Activated CD4-positive, alpha-beta T cell treated with anti-CD3 and anti-CD28 coated beads for 4 hours (primary cell): Measurements from ENCODE around the gene UBE2J2.

Experiments
- DNase-seq, 2 donors: peaks; one replicate each; pipeline ENCODE4 v3.0.0-alpha.2; 2020

Gene UBE2J2

DNA sequence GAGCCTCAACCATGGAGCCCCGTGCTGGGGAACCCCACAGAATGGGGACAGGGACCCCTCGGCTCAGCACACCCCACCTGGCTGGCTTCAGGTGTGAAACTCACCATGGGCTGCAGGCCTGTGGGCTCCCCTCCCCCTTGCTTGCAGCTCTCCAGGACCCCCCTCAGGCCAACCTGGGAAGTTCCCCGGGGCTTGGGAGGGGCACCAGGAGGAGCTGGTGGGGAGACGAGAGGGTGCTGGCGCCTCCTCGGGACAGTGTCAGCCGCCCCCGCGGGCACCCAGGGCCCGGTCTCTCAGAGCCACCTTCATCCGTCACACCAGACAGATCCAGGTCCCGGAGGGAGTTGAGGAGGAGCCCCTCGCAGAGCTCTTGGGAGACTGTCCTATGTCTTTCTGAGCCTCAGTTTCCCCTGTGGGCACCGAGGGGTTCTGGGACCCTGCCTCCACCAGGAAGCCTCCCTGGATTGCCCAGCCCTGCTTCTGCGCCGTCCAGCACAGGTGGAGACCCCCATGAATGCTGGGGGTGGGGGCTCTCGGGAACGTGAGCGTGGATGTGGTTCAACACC is 66.6 kb downstream of the UBE2J2 start:
- DNase-seq = peak in 1 of 2 donors; percentile 40

DNA sequence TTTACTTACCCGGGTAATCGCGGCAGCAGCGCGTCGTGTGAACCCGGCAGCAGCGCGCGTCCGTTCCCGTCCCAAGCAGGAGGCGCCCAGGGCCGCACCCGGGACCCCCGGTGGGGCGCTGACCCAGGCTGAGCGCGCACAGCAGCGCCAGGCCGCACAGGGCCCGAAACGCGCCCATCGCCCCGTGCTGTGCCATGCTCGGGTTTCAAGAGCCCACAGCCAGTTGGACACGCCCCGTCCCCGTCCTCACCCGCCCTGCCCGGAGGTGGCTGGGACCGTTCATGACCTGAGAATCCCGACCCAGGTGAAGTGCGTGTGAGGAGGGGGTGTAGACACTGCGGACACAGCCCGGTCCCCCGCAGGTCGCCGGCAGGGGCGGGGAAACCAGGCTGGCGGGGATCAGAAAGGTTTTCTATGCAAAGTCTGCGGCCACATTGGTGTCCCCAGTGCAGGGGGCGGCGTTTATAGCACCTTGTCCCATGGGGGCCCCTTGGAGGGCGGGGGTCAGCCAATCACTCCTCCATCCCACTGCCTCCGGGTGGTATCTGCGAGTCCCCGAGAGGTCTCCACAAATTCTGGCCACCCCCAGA is 67.2 kb downstream of the UBE2J2 start, which contains the start of gene TNFRSF18:
Gene TNFRSF18, minus strand, starts transcription at position 217 of the 590 bp plus-strand sequence. Its CDS starts 21 bp downstream, at position 196.
- peak; percentile 68 to 70 for DNase-seq

DNA sequence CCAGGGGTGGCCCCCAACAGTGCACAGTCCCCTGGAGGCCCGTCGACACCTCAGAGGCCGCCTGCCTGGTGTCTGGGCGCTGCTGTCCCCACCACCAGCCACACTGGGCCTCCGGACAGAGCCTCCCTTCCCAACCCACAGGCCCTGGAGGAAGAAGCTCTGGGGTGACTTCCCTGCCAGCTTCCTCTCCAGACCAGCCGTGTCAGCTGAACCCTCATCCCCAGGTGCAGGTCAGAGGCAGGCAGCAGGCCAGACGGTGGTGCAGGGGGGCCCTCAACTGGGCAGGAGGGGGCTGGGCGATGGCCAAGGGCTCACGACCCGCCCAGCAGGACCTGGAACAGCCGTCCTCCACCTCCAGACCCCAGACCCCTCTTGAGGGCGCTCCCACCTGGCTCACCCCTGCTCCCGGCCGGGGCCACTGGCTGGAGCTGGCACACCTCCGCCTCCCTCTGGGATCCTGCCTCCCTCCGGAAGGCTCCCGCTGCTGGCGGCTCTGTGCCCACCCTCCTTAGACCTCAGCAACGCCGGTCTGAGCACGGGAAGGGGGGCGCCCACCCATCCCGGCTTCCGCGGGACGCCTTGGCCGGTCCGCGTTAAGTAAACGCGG is 67.8 kb downstream of the UBE2J2 start:
- peak in 1 of 2 donors; percentile 25 for DNase-seq

- DNase-seq = no peak
Observed at GRCh38 chr1:1204998-1205768, 68.5 kb downstream of the UBE2J2 start.

GRCh38 chr1:1204425-1204920 is 69.2 kb downstream of the UBE2J2 start:
- DNase-seq = no peak
